Muscle of leg (tissue), 11 donors: ENCODE measurements around the gene MBOAT7. TPM values are rescaled to one million over a fixed set of nuclear protein-coding genes. Genes with fewer than 3 reads are reported as not detected.

Source experiments
- DNase-seq: peaks from one replicate; pipeline ENCODE4 v3.0.0; 2013
- H3K27ac ChIP-seq: one replicate; pipeline ENCODE4 v1.5.1; 2013; ENCODE audit warnings: mild to moderate bottlenecking, low read length, control low read depth
- H3K27me3 ChIP-seq: one replicate; pipeline ENCODE4 v1.6.1; 2013; ENCODE audit warnings: low read length; ENCODE audit not compliant: control insufficient read depth, insufficient read depth
- H3K36me3 ChIP-seq: one replicate; pipeline ENCODE4 v1.6.1; 2013; ENCODE audit warnings: low read length; ENCODE audit not compliant: control insufficient read depth, insufficient read depth
- H3K4me1 ChIP-seq: one replicate; pipeline ENCODE4 v1.6.1; 2013; ENCODE audit warnings: low read length; ENCODE audit not compliant: control insufficient read depth, insufficient read depth
- H3K4me3 ChIP-seq: one replicate; pipeline ENCODE4 v1.5.1; 2013; ENCODE audit warnings: low read length, control low read depth
- H3K9me3 ChIP-seq: replicated peaks from 2 replicates; pipeline ENCODE4 v1.6.1; 2013; ENCODE audit warnings: low read depth, low read length; ENCODE audit not compliant: control insufficient read depth
- WGBS: methylation state at CpG from one replicate; pipeline ENCODE4 v1.1.5; 2013; ENCODE audit warnings: missing lambda C conversion rate; ENCODE audit not compliant: insufficient coverage; 5-methylcytosine and 5-hydroxymethylcytosine counted together
- polyA plus RNA-seq, 8 donors: library from polyadenylated mRNA; unstranded; fragments of 120-200 nt; gene quantifications; one replicate each; pipeline versions ENCODE4 v1.2.1 to v1.2.3, GENCODE V29; 2013; ENCODE audit warnings: inconsistent platforms in 1 of 8, low replicate concordance in 1 of 8; ENCODE audit not compliant: insufficient read length in 8 of 8, insufficient read depth in 1 of 8
- total RNA-seq: library from RNA; stranded (reverse); fragments of 120-200 nt; gene quantifications from one replicate; pipeline ENCODE4 v1.2.4, GENCODE V29; 2013

MBOAT7 gene
- total and polyA plus RNA-seq, 9 donors: 11.1 to 38.3 (median 28.4) TPM

DNA sequence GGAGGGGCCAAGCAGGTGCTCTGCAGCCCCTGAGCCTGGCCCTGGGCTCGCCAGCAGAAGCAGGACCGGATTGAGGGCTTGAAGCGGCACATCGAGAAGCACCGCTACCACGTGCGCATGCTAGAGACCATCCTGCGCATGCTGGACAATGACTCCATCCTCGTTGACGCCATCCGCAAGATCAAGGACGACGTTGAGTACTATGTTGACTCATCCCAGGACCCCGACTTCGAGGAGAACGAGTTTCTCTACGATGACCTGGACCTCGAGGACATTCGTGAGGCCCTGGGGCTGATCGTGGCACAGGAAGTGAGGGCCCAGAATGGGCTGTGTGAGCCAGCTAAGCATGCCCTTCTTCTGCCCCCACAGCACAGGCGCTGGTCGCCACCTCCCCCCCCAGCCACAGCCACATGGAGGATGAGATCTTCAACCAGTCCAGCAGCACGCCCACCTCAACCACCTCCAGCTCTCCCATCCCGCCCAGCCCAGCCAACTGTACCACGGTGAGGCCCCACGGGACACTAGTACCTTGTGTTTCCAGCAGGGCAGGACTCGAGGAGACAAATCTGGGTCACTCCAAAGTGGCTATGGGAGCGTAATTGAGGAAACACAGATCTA lies 43.7 kb downstream of the MBOAT7 start:
- no peak overlapping the region for H3K27ac ChIP-seq
- no peaks in the 10 kb centered on the region for H3K4me1 ChIP-seq
- peaks cover 99% of the 10 kb centered on the region for H3K36me3 ChIP-seq
- H3K4me3 ChIP-seq: no peak overlapping the region
- WGBS: 93% methylated on average over 28 of the region's 28 CpGs
- H3K9me3 ChIP-seq: no peaks in the 10 kb centered on the region
- no peak for DNase-seq
- no peaks in the 10 kb centered on the region for H3K27me3 ChIP-seq

- Histone ChIP-seq H3K27me3 (no peaks in the 10 kb centered on the region), H3K9me3 (no peaks in the 10 kb centered on the region), H3K4me3 (no peak overlapping the region), H3K36me3 (peaks cover 77% of the 10 kb centered on the region), H3K4me1 (peaks cover 13% of the 10 kb centered on the region), H3K27ac (no peak overlapping the region)
- 84% methylated on average over 2 of the region's 7 CpGs for WGBS
- DNase-seq: no peak
Measured at GRCh38 chr19:54142166-54142780, 47.1 kb downstream of the MBOAT7 start.

DNA sequence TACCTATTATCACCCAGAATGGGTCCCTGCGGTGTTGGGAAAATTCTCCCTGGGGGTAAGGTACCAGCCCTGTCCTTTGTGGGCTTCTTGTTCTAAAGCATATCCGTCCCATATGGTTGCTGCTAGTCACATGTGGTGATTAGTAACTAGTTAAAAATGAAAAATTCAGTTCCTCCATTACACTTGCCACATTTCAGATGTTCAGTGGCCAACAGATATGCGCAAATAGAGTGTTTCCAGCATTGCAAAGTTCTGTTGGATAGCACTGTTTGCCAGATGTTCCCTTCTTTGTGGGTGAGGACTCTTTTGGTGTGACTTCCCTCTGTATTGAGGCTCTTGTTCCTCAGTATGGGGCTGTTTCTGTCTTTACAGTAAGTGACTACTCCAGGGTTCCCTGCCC lies 48.0 kb downstream of the MBOAT7 start:
- peaks cover 16% of the 10 kb centered on the region for H3K4me1 ChIP-seq
- no peaks in the 10 kb centered on the region for H3K27me3 ChIP-seq
- no peak for DNase-seq
- H3K36me3 ChIP-seq: peaks cover 68% of the 10 kb centered on the region
- WGBS: no CpG with 5 or more reads among the region's 3 CpGs
- H3K9me3 ChIP-seq: no peaks in the 10 kb centered on the region
- no peak overlapping the region for H3K4me3 ChIP-seq
- H3K27ac ChIP-seq: no peak overlapping the region

- peak overlapping the region; percentile 91 for H3K4me3 ChIP-seq
- H3K27ac ChIP-seq: no peak overlapping the region
- WGBS: 17% methylated on average over 13 of the region's 31 CpGs
- H3K9me3 ChIP-seq: no peaks in the 10 kb centered on the region
- peaks cover 23% of the 10 kb centered on the region for H3K4me1 ChIP-seq
- no peaks in the 10 kb centered on the region for H3K27me3 ChIP-seq
- DNase-seq: no peak
- H3K36me3 ChIP-seq: peaks cover 41% of the 10 kb centered on the region
Measured at GRCh38 chr19:54138489-54139256, 50.7 kb downstream of the MBOAT7 start.

DNA sequence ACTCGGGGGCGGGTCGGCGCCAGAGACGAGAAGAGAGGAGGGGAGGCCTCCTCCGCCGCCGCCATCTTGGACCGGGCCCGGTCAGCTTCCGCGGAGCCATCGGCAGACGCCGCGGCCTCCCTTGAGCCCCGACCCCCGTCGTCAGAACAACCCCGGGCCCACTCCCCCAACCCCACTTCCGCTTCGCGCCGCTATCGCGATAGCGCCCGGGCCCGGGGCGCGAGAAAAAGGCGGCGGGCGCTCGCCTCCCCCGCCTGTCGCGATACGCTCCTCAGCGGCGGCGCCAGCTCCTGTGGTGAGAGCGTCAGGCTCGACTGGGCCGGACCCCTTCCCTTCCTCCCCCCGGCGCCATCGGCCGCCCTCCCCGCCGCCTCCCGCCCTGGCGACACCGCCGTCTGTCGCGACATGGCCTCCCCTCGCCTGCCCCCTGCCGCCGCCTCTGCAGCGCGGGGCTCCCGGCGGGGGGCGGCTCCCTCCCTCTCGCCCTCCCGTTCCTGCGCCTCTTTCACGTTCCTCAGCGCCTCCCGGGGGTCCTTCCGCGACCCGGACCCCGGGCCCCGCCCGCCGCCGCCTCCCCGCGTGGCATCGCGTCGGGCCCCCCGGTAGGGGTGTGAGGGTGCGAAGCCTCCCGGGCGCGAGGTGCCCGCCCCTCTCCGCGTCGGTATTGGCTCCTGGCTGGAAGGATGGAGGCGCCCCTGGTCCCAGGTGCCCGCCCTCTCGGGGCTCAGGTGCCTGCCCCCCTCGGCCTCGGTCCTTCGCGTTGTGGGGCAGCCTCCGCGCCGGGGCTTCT lies 51.5 kb downstream of the MBOAT7 start, which contains the start of gene CNOT3:
Gene CNOT3, plus strand, starts transcription at position 64 of the 790 bp plus-strand sequence. CDS start 5,217 bp downstream, outside the sequence.
- WGBS: under 1% methylated on average over 83 of the region's 103 CpGs
- no peak for DNase-seq
- peaks cover 33% of the 10 kb centered on the region for H3K36me3 ChIP-seq
- H3K4me3 ChIP-seq: peak within 1 kb of the TSS; percentile 91
- H3K4me1 ChIP-seq: peaks cover 23% of the 10 kb centered on the region
- H3K27ac ChIP-seq: peak within 1 kb of the TSS; percentile 68
- no peaks in the 10 kb centered on the region for H3K9me3 ChIP-seq
- no peaks in the 10 kb centered on the region for H3K27me3 ChIP-seq

GRCh38 chr19:54136864-54137698 lies 52.3 kb downstream of the MBOAT7 start:
- Histone ChIP-seq H3K9me3 (no peaks in the 10 kb centered on the region), H3K36me3 (peaks cover 25% of the 10 kb centered on the region), H3K4me1 (peaks cover 23% of the 10 kb centered on the region), H3K27ac (peak overlapping the region; percentile 68), H3K4me3 (peak overlapping the region; percentile 91), H3K27me3 (no peaks in the 10 kb centered on the region)
- WGBS: 0% methylated on average over 28 of the region's 46 CpGs
- peak; percentile 100 for DNase-seq

DNA sequence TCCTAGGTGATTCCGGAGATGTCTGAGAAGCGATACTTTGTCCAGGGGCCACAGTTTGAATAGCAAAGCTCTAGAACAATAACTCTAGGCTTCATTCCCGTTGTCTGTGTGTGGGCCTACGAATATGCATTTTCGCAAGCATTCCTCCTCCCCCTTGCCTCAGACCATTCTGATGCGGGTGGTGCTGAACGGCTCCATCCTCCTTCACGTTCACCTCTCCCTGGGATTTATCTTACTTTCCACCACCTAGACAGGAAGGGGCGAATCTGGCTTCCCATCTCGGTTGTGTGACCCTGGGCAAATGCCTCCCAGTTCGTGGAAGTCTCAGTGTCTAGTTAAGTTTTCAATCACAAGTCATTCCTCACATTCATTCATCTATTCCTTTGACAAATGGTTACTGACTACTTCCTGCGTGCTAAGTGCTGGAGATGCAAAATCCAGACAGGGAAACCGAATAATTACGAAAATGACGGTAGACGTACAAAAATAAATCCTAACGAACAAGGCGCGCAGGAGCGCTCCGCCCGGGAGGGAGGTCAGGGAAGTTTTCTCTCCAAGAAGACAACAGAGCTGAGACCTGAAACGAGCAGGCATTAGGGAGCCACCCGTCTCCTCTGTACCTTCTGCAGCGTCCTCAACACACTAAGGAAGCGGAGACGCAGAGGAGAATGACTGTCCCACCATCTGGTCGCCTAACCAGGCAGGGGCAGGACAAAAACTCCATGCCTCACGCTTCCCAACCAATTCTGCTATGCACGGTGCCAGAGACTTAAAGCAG lies 53.1 kb downstream of the MBOAT7 start:
- H3K27me3 ChIP-seq: no peaks in the 10 kb centered on the region
- peak overlapping the region; percentile 48 for H3K4me3 ChIP-seq
- peaks cover 23% of the 10 kb centered on the region for H3K4me1 ChIP-seq
- H3K27ac ChIP-seq: peak overlapping the region; percentile 68
- H3K36me3 ChIP-seq: peaks cover 24% of the 10 kb centered on the region
- no peak for DNase-seq
- WGBS: 2% methylated on average over 14 of the region's 30 CpGs
- H3K9me3 ChIP-seq: no peaks in the 10 kb centered on the region

- DNase-seq: no peak
- no peak overlapping the region for H3K4me3 ChIP-seq
- peaks cover 16% of the 10 kb centered on the region for H3K4me1 ChIP-seq
- H3K27ac ChIP-seq: no peak overlapping the region
- peaks cover 20% of the 10 kb centered on the region for H3K36me3 ChIP-seq
- WGBS: 70% methylated on average over 2 of the region's 2 CpGs
- H3K27me3 ChIP-seq: no peaks in the 10 kb centered on the region
- H3K9me3 ChIP-seq: no peaks in the 10 kb centered on the region
Measured at GRCh38 chr19:54133957-54134590, 55.3 kb downstream of the MBOAT7 start.
